Tibial artery (tissue), 4 donors: ENCODE results near the gene TUBB6.

Source experiments
- DNase-seq, 2 donors: peaks; one replicate each; pipeline ENCODE4 v3.0.0-alpha.2; 2019
- H3K27ac ChIP-seq, 2 donors: fragments of 200-600 bp; sonication (generic) in 1 of 2; 1 replicate in 1 of 2; 2 replicates in 1 of 2; pipeline ENCODE4 v1.5.1; 2018 to 2019; ENCODE audit warnings: mild to moderate bottlenecking in 1 of 2
- H3K27me3 ChIP-seq, 2 donors: fragments of 200-600 bp; sonication (generic) in 1 of 2; one replicate each; pipeline versions ENCODE4 v1.5.1 to v1.6.0; 2016 to 2019
- H3K36me3 ChIP-seq, 3 donors: fragments of 200-600 bp; sonication (generic) in 2 of 3; one replicate each; pipeline ENCODE4 v1.5.1; 2016 to 2019; ENCODE audit warnings: mild to moderate bottlenecking in 2 of 3
- H3K4me1 ChIP-seq, 4 donors: fragments of 200-600 bp; sonication (generic) in 2 of 4; 1 replicate in 3 of 4; 2 replicates in 1 of 4; pipeline ENCODE4 v1.5.1; 2016 to 2019
- H3K4me3 ChIP-seq, 2 donors: fragments of 200-600 bp; sonication (generic) in 1 of 2; 1 replicate in 1 of 2; 2 replicates in 1 of 2; pipeline ENCODE4 v1.5.1; 2018 to 2019; ENCODE audit warnings: mild to moderate bottlenecking in 2 of 2
- H3K9me3 ChIP-seq, 3 donors: fragments of 200-600 bp; sonication (generic) in 1 of 3; one replicate each; pipeline ENCODE4 v1.5.1; 2016 to 2019
- CTCF ChIP-seq, 2 experiments: fragments of 200-600 bp in 1 of 2; fragments of 450-650 bp in 1 of 2; IDR thresholded peaks; one replicate each; pipeline ENCODE4 v1.5.1; 2017 to 2019; ENCODE audit warnings: antibody characterized with exemption in 2 of 2, mild to moderate bottlenecking in 1 of 2, moderate library complexity in 1 of 2
- intact Hi-C: fragments of 100-400 bp; cut with DNase I; formaldehyde crosslinking; loops from one replicate; pipeline ENCODE4 v1.15.0; 2023; ENCODE audit warnings: low total_unique reads

TUBB6 gene

GRCh38 chr18:12346240-12346565, 38.2 kb downstream of the TUBB6 start:
- TF ChIP-seq CTCF (IDR thresholded peaks at IDR 0.05), result no peak
- no peak overlapping the region for H3K27ac ChIP-seq
- H3K27me3 ChIP-seq, result no peaks in the 10 kb centered on the region
- no peak for DNase-seq
- H3K4me1 ChIP-seq, result no peaks in the 10 kb centered on the region
- H3K36me3 ChIP-seq, result peaks cover 89 to 97% (median 89%) of the 10 kb centered on the region in 3 donors
- intact Hi-C loops, result no loop called here
- H3K9me3 ChIP-seq, result no peaks in the 10 kb centered on the region
- no peak overlapping the region for H3K4me3 ChIP-seq

DNA sequence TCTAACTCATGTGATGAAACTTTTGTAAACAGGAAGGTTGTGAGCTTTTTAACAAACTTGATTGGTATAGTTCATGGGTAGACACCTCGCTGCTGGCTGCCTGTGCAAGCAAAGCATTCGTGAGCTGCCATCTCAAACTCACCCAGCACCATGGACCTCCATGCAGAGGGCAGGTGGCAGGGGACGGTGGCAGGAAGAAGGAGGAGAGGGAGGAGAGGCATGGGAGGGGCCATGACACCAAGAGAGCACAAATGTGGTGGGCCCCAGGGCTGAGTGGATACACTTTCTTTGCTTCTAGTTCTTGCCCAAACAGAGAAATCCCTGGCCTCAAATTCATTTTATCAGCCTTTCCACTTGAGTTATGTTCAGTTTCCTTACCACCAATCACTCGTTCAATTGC, 39.9 kb downstream of the TUBB6 start:
- H3K27ac ChIP-seq, result no peak overlapping the region

DNA sequence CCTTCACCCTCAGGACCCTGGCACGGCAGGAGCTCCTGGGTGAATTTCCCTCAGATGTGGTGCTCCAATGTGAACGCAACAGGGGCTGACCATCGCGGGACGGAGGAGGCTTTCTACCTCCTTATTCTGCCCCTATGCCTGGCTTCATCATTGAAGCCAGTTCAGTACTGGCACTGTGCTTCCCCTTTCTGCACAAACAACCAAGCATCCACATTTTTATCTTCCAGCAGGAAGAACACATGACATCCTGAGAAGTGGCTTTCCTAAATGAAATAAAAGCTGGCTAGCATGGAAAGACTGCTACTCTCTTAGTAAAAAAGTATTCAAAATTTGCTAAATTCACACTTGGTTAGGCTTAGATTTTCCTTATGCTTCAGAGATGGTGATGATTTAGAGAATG, 44.1 kb downstream of the TUBB6 start:
- no peaks in the 10 kb centered on the region for H3K27me3 ChIP-seq
- H3K9me3 ChIP-seq, result no peaks in the 10 kb centered on the region
- H3K4me3 ChIP-seq, result no peak overlapping the region
- H3K36me3 ChIP-seq, result peaks cover 78 to 95% (median 79%) of the 10 kb centered on the region in 3 donors
- intact Hi-C loops, result no loop called here
- no peak overlapping the region for H3K27ac ChIP-seq
- no peak for DNase-seq
- no peaks in the 10 kb centered on the region for H3K4me1 ChIP-seq
- no peak for TF ChIP-seq CTCF (IDR thresholded peaks at IDR 0.05)

More for the DNA sequence above, 39.9 kb downstream of the TUBB6 start:
- DNase-seq, result no peak
- no peak for TF ChIP-seq CTCF (IDR thresholded peaks at IDR 0.05)
- intact Hi-C loops, result no loop called here
- no peaks in the 10 kb centered on the region for H3K27me3 ChIP-seq
- H3K4me3 ChIP-seq, result no peak overlapping the region
- no peaks in the 10 kb centered on the region for H3K9me3 ChIP-seq
- H3K36me3 ChIP-seq, result peaks cover 87 to 97% (median 88%) of the 10 kb centered on the region in 3 donors
- H3K4me1 ChIP-seq, result no peaks in the 10 kb centered on the region

- intact Hi-C loops, result no loop called here
- H3K9me3 ChIP-seq, result no peaks in the 10 kb centered on the region
- H3K4me3 ChIP-seq, result no peak overlapping the region
- no peaks in the 10 kb centered on the region for H3K4me1 ChIP-seq
- no peaks in the 10 kb centered on the region for H3K27me3 ChIP-seq
- peaks cover 73 to 92% (median 82%) of the 10 kb centered on the region in 3 donors for H3K36me3 ChIP-seq
- DNase-seq, result no peak
- TF ChIP-seq CTCF (IDR thresholded peaks at IDR 0.05), result no peak
- no peak overlapping the region for H3K27ac ChIP-seq
Measured at GRCh38 chr18:12359515-12359927, 51.5 kb downstream of the TUBB6 start.

- H3K4me3 ChIP-seq, result no peak overlapping the region
- TF ChIP-seq CTCF (IDR thresholded peaks at IDR 0.05), result no peak
- H3K9me3 ChIP-seq, result no peaks in the 10 kb centered on the region
- H3K27ac ChIP-seq, result no peak overlapping the region
- no peaks in the 10 kb centered on the region for H3K4me1 ChIP-seq
- peaks cover 71 to 93% (median 87%) of the 10 kb centered on the region in 3 donors for H3K36me3 ChIP-seq
- DNase-seq, result no peak
- intact Hi-C loops, result no loop called here
- no peaks in the 10 kb centered on the region for H3K27me3 ChIP-seq
Measured at GRCh38 chr18:12361770-12362378, 53.8 kb downstream of the TUBB6 start.
